ENCODE data around the gene DYNC2I2. TPM values are rescaled to one million over a fixed set of nuclear protein-coding genes. Genes with fewer than 3 reads are reported as not detected.

The DYNC2I2 gene
- total and polyA plus RNA-seq, 2 experiments from 2014 or later = 48.7 to 78.3 TPM

GRCh38 chr9:128653908-128654307 is 2.7 kb downstream of the DYNC2I2 start:
- H2AFZ ChIP-seq = no peak overlapping the region
- H4K20me1 ChIP-seq (replicated peaks; ENCODE audit: insufficient read depth) = no peaks in the 10 kb centered on the region
- H3K36me3 Mint-ChIP-seq (ENCODE audit: low read depth) = peaks cover 3% of the 10 kb centered on the region; the same call in 1 of the 3 replicates
- ATAC-seq (no peak), DNase-seq (ENCODE audit: low spot score) (no peak)
- no peak overlapping the region for H3K4me3 Mint-ChIP-seq
- no peaks in the 10 kb centered on the region for H3K9me2 ChIP-seq (ENCODE audit: insufficient read depth)
- H3F3A ChIP-seq (replicated peaks; ENCODE audit: low read depth) = peaks cover 11% of the 10 kb centered on the region
- no peaks in the 10 kb centered on the region for H3K36me3 ChIP-seq (ENCODE audit: insufficient read depth)
- no peaks in the 10 kb centered on the region; the same call in 1 of the 2 replicates for H3K79me2 ChIP-seq (replicated peaks; ENCODE audit: insufficient read depth)
- H3K4me1 ChIP-seq (ENCODE audit: insufficient read depth) = no peaks in the 10 kb centered on the region
- no peak overlapping the region for H3K27ac ChIP-seq (ENCODE audit: low read depth)
- peaks cover 7% of the 10 kb centered on the region for H3K27me3 Mint-ChIP-seq (ENCODE audit: insufficient read depth, low read depth, poor library complexity)
- no peak overlapping the region for H3K4me3 ChIP-seq
- H3K4me1 Mint-ChIP-seq = peaks cover 4% of the 10 kb centered on the region; the same call in 1 of the 3 replicates
- no peak for TF ChIP-seq REST (IDR thresholded peaks at IDR 0.05; ENCODE audit: unreplicated experiment)
- no peak for TF ChIP-seq EZH2phosphoT487 (IDR thresholded peaks at IDR 0.05; ENCODE audit: unreplicated experiment)
- TF ChIP-seq ZNF331 (CRISPR knock-in tag; IDR thresholded peaks at IDR 0.05; ENCODE audit: low read depth) = no peak
- TF ChIP-seq ZNF114 (CRISPR knock-in tag; IDR thresholded peaks at IDR 0.05) = no peak
- no peak for TF ChIP-seq EZH2 (IDR thresholded peaks at IDR 0.05; ENCODE audit: low read depth, unreplicated experiment)
- no peak for TF ChIP-seq ZNF462 (CRISPR knock-in tag; IDR thresholded peaks at IDR 0.05)
- TF ChIP-seq NANOG (IDR thresholded peaks at IDR 0.05; ENCODE audit: borderline replicate concordance) = no peak
- no peak for TF ChIP-seq ETS1 (IDR thresholded peaks at IDR 0.05)
- TF ChIP-seq STAT1 (IDR thresholded peaks at IDR 0.05; ENCODE audit: unreplicated experiment) = no peak
- TF ChIP-seq POLR2AphosphoS5 (IDR thresholded peaks at IDR 0.05; ENCODE audit: low read depth) = no peak
- no peak for TF ChIP-seq CREB1 (CRISPR knock-in tag; IDR thresholded peaks at IDR 0.05; ENCODE audit: low read depth)
- TF ChIP-seq CTCF (conservative IDR thresholded peaks at IDR 0.05; ENCODE audit: low read depth in 2 of 2) = no peak
- TF ChIP-seq JUNB (IDR thresholded peaks at IDR 0.05; ENCODE audit: unreplicated experiment) = no peak
- H3K9me3 Mint-ChIP-seq = no peaks in the 10 kb centered on the region
- H3K27me3 ChIP-seq (ENCODE audit: insufficient read depth) = no peaks in the 10 kb centered on the region
- no peak overlapping the region for H3K27ac Mint-ChIP-seq
- H3K4me2 ChIP-seq = no peak overlapping the region
